Body of pancreas (tissue), 4 donors: ENCODE results near the gene CIBAR2. TPM values are rescaled to one million over a fixed set of nuclear protein-coding genes. Genes with fewer than 3 reads are reported as not detected.
A peak's percentile ranks its signal among the peaks of the same experiment; 100 is the strongest.

Experiments used
- ATAC-seq: fragments of 150-250 bp; one replicate; pipeline ENCODE4 v1.9.1; 2016
- DNase-seq, 4 donors: peaks; one replicate each; pipeline ENCODE4 v3.0.0-alpha.2; 2019
- H3K27ac ChIP-seq, 4 donors: fragments of 200-600 bp; sonication (generic); 1 replicate in 3 of 4; 2 replicates in 1 of 4; pipeline versions ENCODE4 v1.5.1 to v1.6.1; 2016 to 2019; ENCODE audit warnings: mild to moderate bottlenecking in 1 of 4, mixed read lengths in 1 of 4, moderate library complexity in 1 of 4
- H3K27me3 ChIP-seq, 2 donors: fragments of 200-600 bp; sonication (generic); one replicate each; pipeline ENCODE4 v1.6.0; 2016; ENCODE audit warnings: mild to moderate bottlenecking in 1 of 2
- H3K36me3 ChIP-seq, 2 donors: fragments of 200-600 bp; sonication (generic); replicated peaks in 1 of 2; 2 replicates each; pipeline ENCODE4 v1.5.1; 2016; ENCODE audit warnings: low read depth in 2 of 2; ENCODE audit not compliant: insufficient read depth in 1 of 2
- H3K4me1 ChIP-seq: fragments of 200-600 bp; sonication (generic); one replicate; pipeline ENCODE4 v1.6.0; 2016
- H3K4me3 ChIP-seq, 2 donors: fragments of 200-600 bp; sonication (generic); 1 replicate in 1 of 2; 2 replicates in 1 of 2; pipeline ENCODE4 v1.5.1; 2016 to 2019
- H3K9me3 ChIP-seq, 3 donors: fragments of 200-600 bp; sonication (generic); 1 replicate in 2 of 3; 2 replicates in 1 of 3; pipeline ENCODE4 v1.5.1; 2016
- CTCF ChIP-seq, 7 experiments: fragments of 450-650 bp in 4 of 7; fragments of 200-600 bp in 3 of 7; sonication (generic) in 3 of 7; IDR thresholded peaks; one replicate each; pipeline ENCODE4 v1.5.1; 2016 to 2019; ENCODE audit warnings: antibody characterized with exemption in 7 of 7
- POLR2A ChIP-seq, 3 donors: fragments of 450-650 bp; IDR thresholded peaks; one replicate each; pipeline ENCODE4 v1.6.1; 2016; ENCODE audit warnings: antibody characterized with exemption in 3 of 3, mild to moderate bottlenecking in 2 of 3
- WGBS, 2 donors: methylation state at CpG; one replicate each; pipeline ENCODE4 v1.1.5; 2017; 5-methylcytosine and 5-hydroxymethylcytosine counted together
- intact Hi-C: fragments of 100-400 bp; cut with DNase I; formaldehyde crosslinking; loops from one replicate; pipeline ENCODE4 v1.15.1; 2023
- total RNA-seq, 2 donors: library from RNA; depleted of rRNA; stranded (reverse); fragments of >200 nt; gene quantifications; one replicate each; pipeline ENCODE4 v1.1.0, GENCODE V29; 2016

Gene CIBAR2
- total RNA-seq, 2 donors from 2014 or later, result not detected

- no peak for TF ChIP-seq POLR2A (IDR thresholded peaks at IDR 0.05)
- TF ChIP-seq CTCF (IDR thresholded peaks at IDR 0.05), result peak; percentile 96 to 98 (median 97)
- no peaks in the 10 kb centered on the region for H3K27me3 ChIP-seq
- intact Hi-C loops, result loop anchor here (10.0 kb wide), 1 partner anchor 130 kb away; no protein-coding TSS in a partner anchor
- H3K27ac ChIP-seq, result peak overlapping the region in 3 of 4 donors; percentile 5 to 68 (median 36)
- ATAC-seq (peak; percentile 93), DNase-seq (peak; percentile 89 to 93 (median 90))
- H3K4me1 ChIP-seq, result peaks cover 9% of the 10 kb centered on the region
- WGBS, 2 donors, result 8 to 9% methylated on average over 18 to 20 of the region's 20 CpGs
- H3K9me3 ChIP-seq, result no peaks in the 10 kb centered on the region
- no peak overlapping the region for H3K4me3 ChIP-seq
- no peaks in the 10 kb centered on the region for H3K36me3 ChIP-seq
Measured at GRCh38 chr16:85114909-85115567, 2.8 kb upstream of the CIBAR2 start.

- Histone ChIP-seq H3K4me1 (peaks cover 9% of the 10 kb centered on the region), H3K9me3 (no peaks in the 10 kb centered on the region), H3K27me3 (no peaks in the 10 kb centered on the region), H3K4me3 (no peak overlapping the region), H3K27ac (no peak overlapping the region), H3K36me3 (no peaks in the 10 kb centered on the region)
- ATAC-seq, result no peak
- no peak for DNase-seq
- intact Hi-C loops, result loop anchor here (10.0 kb wide), 1 partner anchor 131 kb away; no protein-coding TSS in a partner anchor
- 64 to 90% methylated on average over 2 to 13 of the region's 14 CpGs for WGBS, 2 donors
- no peak for TF ChIP-seq POLR2A (IDR thresholded peaks at IDR 0.05)
- TF ChIP-seq CTCF (IDR thresholded peaks at IDR 0.05), result no peak
Measured at GRCh38 chr16:85113913-85114312, 1.6 kb upstream of the CIBAR2 start.

- no peak for DNase-seq
- WGBS, 2 donors, result 88 to 90% methylated on average over 12 to 13 of the region's 14 CpGs
Measured at GRCh38 chr16:85113168-85113733, 979 bp upstream of the CIBAR2 start.

GRCh38 chr16:85111184-85111583 is 1.1 kb downstream of the CIBAR2 start:
- 77 to 81% methylated on average over 5 to 9 of the region's 9 CpGs for WGBS, 2 donors
- intact Hi-C loops, result loop anchor here (10.0 kb wide), 1 partner anchor 134 kb away; no protein-coding TSS in a partner anchor
- no peaks in the 10 kb centered on the region for H3K27me3 ChIP-seq

More at GRCh38 chr16:85113168-85113733, 979 bp upstream of the CIBAR2 start:
- Histone ChIP-seq H3K9me3 (no peaks in the 10 kb centered on the region), H3K4me1 (peaks cover 9% of the 10 kb centered on the region), H3K4me3 (no peak overlapping the region), H3K36me3 (no peaks in the 10 kb centered on the region), H3K27ac (no peak overlapping the region), H3K27me3 (no peaks in the 10 kb centered on the region)
- intact Hi-C loops, result loop anchor here (10.0 kb wide), 1 partner anchor 132 kb away; no protein-coding TSS in a partner anchor
- ATAC-seq, result no peak
- no peak for TF ChIP-seq POLR2A (IDR thresholded peaks at IDR 0.05)
- no peak for TF ChIP-seq CTCF (IDR thresholded peaks at IDR 0.05)

More at GRCh38 chr16:85111184-85111583, 1.1 kb downstream of the CIBAR2 start:
- DNase-seq (no peak), ATAC-seq (no peak)
- Histone ChIP-seq H3K27ac (no peak overlapping the region), H3K4me1 (peaks cover 9% of the 10 kb centered on the region), H3K4me3 (no peak overlapping the region), H3K36me3 (no peaks in the 10 kb centered on the region), H3K9me3 (no peaks in the 10 kb centered on the region)
- TF ChIP-seq POLR2A (IDR thresholded peaks at IDR 0.05) (no peak), CTCF (IDR thresholded peaks at IDR 0.05) (no peak)
